Measurements from ENCODE around the gene LIX1L.

DNA sequence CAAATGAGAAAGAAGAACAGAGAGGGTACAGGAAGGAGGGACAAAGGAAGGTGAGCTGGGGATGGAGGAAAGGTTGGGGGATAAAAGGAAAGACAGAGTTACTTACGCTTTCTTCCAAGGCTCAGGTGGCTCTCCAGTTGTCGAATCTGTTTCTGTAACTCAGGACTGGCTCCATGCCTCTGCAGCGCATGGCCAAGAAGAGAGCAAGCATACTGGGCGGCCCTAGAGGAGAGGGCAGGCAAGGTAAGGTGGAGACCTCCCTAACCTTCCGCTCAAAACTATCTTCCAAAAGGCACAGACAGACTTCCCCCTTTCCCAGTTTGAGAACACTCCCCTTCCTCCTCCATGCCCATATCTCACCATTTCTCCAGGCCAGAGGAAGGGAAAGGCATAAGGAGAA, 40.2 kb downstream of the LIX1L start:
- TF ChIP-seq POLR2A (IDR thresholded peaks at IDR 0.05) = no peak
- TF ChIP-seq, protein P1, sequence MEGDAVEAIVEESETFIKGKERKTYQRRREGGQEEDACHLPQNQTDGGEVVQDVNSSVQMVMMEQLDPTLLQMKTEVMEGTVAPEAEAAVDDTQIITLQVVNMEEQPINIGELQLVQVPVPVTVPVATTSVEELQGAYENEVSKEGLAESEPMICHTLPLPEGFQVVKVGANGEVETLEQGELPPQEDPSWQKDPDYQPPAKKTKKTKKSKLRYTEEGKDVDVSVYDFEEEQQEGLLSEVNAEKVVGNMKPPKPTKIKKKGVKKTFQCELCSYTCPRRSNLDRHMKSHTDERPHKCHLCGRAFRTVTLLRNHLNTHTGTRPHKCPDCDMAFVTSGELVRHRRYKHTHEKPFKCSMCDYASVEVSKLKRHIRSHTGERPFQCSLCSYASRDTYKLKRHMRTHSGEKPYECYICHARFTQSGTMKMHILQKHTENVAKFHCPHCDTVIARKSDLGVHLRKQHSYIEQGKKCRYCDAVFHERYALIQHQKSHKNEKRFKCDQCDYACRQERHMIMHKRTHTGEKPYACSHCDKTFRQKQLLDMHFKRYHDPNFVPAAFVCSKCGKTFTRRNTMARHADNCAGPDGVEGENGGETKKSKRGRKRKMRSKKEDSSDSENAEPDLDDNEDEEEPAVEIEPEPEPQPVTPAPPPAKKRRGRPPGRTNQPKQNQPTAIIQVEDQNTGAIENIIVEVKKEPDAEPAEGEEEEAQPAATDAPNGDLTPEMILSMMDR (IDR thresholded peaks at IDR 0.05 in 4 of 5, conservative IDR thresholded peaks at IDR 0.05 in 1 of 5) = no peak
